HUES6 (cell line): ENCODE results near the gene GSTT4.
"Not testable (repeated sequence)": the region's sequence is repeated elsewhere in the genome, so short reads cannot be mapped to it uniquely, and the experiment has no call there.

Experiments
- H3K27ac ChIP-seq: 2 replicates; pipeline ENCODE4 v1.7.0; 2013; ENCODE audit warnings: low read depth, mild to moderate bottlenecking, low read length, inconsistent platforms
- H3K27me3 ChIP-seq: 2 replicates; pipeline ENCODE4 v1.6.1; 2013; ENCODE audit warnings: low read length; ENCODE audit not compliant: control insufficient read depth, insufficient read depth
- H3K36me3 ChIP-seq: 2 replicates; pipeline ENCODE4 v1.6.1; 2013; ENCODE audit warnings: low read length; ENCODE audit not compliant: control insufficient read depth, insufficient read depth
- H3K4me1 ChIP-seq: 2 replicates; pipeline ENCODE4 v1.6.1; 2013; ENCODE audit warnings: low read length; ENCODE audit not compliant: control insufficient read depth, insufficient read depth
- H3K4me3 ChIP-seq: 2 replicates; pipeline ENCODE4 v1.5.1; 2013; ENCODE audit warnings: low read depth, low read length
- H3K9ac ChIP-seq: one replicate; pipeline ENCODE4 v1.6.1; 2013; ENCODE audit warnings: mild to moderate bottlenecking, low read length
- H3K9me3 ChIP-seq: 2 replicates; pipeline ENCODE4 v1.6.1; 2013; ENCODE audit warnings: low read depth, low read length; ENCODE audit not compliant: control insufficient read depth, insufficient read depth

The GSTT4 gene

GRCh38 chr22:23989583-23990244 lies 15.5 kb downstream of the GSTT4 start:
- not testable (repeated sequence) for H3K4me3 ChIP-seq, H3K36me3 ChIP-seq, H3K27ac ChIP-seq, H3K27me3 ChIP-seq, H3K9me3 ChIP-seq, H3K4me1 ChIP-seq, H3K9ac ChIP-seq

- H3K4me3 ChIP-seq, H3K36me3 ChIP-seq, H3K4me1 ChIP-seq: not testable (repeated sequence)
These were observed 18.6 kb downstream of the GSTT4 start for GRCh38 chr22:23986538-23987178.

GRCh38 chr22:23986089-23986488 lies 19.2 kb downstream of the GSTT4 start:
- not testable (repeated sequence) for H3K4me1 ChIP-seq, H3K9me3 ChIP-seq, H3K27me3 ChIP-seq, H3K4me3 ChIP-seq, H3K27ac ChIP-seq, H3K9ac ChIP-seq, H3K36me3 ChIP-seq

More at GRCh38 chr22:23986538-23987178, 18.6 kb downstream of the GSTT4 start:
- H3K27me3 ChIP-seq, H3K9ac ChIP-seq, H3K9me3 ChIP-seq, H3K27ac ChIP-seq: not testable (repeated sequence)

GRCh38 chr22:23984430-23984829 lies 20.8 kb downstream of the GSTT4 start:
- Histone ChIP-seq H3K9me3 (no peaks in the 10 kb centered on the region), H3K4me3 (no peak overlapping the region), H3K27me3 (no peaks in the 10 kb centered on the region), H3K4me1 (0 out of 2 replicates have a peak, but pooled peaks cover 3% of the 10 kb centered on the region), H3K27ac (no peak overlapping the region), H3K36me3 (no peaks in the 10 kb centered on the region), H3K9ac (peak overlapping the region; percentile 3)

- H3K27ac ChIP-seq, H3K9me3 ChIP-seq, H3K36me3 ChIP-seq, H3K9ac ChIP-seq, H3K4me1 ChIP-seq, H3K27me3 ChIP-seq: not testable (repeated sequence)
- H3K4me3 ChIP-seq: peak overlapping the region; percentile 43
These were observed 24.7 kb downstream of the GSTT4 start for GRCh38 chr22:23980567-23980966.

GRCh38 chr22:23979557-23980240 lies 25.6 kb downstream of the GSTT4 start, which contains the start of gene GSTT2:
GSTT2 (plus strand) TSS chr22:23980134.
- H3K4me3 ChIP-seq: peak within 1 kb of the TSS; percentile 43
- H3K4me1 ChIP-seq, H3K9ac ChIP-seq, H3K27ac ChIP-seq, H3K36me3 ChIP-seq, H3K27me3 ChIP-seq, H3K9me3 ChIP-seq: not testable (repeated sequence)

- H3K36me3 ChIP-seq, H3K4me3 ChIP-seq, H3K9me3 ChIP-seq, H3K27ac ChIP-seq, H3K9ac ChIP-seq, H3K27me3 ChIP-seq, H3K4me1 ChIP-seq: not testable (repeated sequence)
These were observed 27.9 kb downstream of the GSTT4 start for GRCh38 chr22:23977304-23977703.

GRCh38 chr22:23974836-23975352 lies 30.4 kb downstream of the GSTT4 start:
- not testable (repeated sequence) for H3K4me3 ChIP-seq, H3K27ac ChIP-seq

GRCh38 chr22:23974345-23974744 lies 30.9 kb downstream of the GSTT4 start, which contains the start of gene DDT:
DDT (minus strand) TSS chr22:23974441; CDS start chr22:23974414, 27 bp downstream.
- not testable (repeated sequence) for H3K9me3 ChIP-seq, H3K9ac ChIP-seq, H3K27me3 ChIP-seq, H3K4me1 ChIP-seq, H3K4me3 ChIP-seq, H3K27ac ChIP-seq
- H3K36me3 ChIP-seq: peaks cover 26% of the 10 kb centered on the region

More at GRCh38 chr22:23974836-23975352, 30.4 kb downstream of the GSTT4 start:
- H3K4me1 ChIP-seq, H3K9me3 ChIP-seq, H3K27me3 ChIP-seq, H3K9ac ChIP-seq: not testable (repeated sequence)
- H3K36me3 ChIP-seq: peaks cover 20% of the 10 kb centered on the region

- H3K36me3 ChIP-seq: peaks cover 30% of the 10 kb centered on the region
- not testable (repeated sequence) for H3K9ac ChIP-seq, H3K27ac ChIP-seq, H3K4me3 ChIP-seq, H3K27me3 ChIP-seq, H3K9me3 ChIP-seq, H3K4me1 ChIP-seq
These were observed 33.3 kb downstream of the GSTT4 start for GRCh38 chr22:23971927-23972326.
